GM12878 (cell line): ENCODE data around the gene AP4B1. TPM values are rescaled to one million over a fixed set of nuclear protein-coding genes. Genes with fewer than 3 reads are reported as not detected.

Source experiments
- ATAC-seq: fragments of 200-7000 bp; cut with Tn5 transposase; 3 replicates; pipeline ENCODE4 v1.9.1; 2020; ENCODE audit warnings: mild to moderate bottlenecking, moderate library complexity
- BruUV-seq: library from RNA; stranded (reverse); fragments of 400-500 nt; replicated peaks from 2 replicates; lab custom pipeline; 2021; lab: Mats Ljungman, UMichigan
- CTCF ChIA-PET: fragments of 300-600 bp; sonication (Branson Sonifier 250); formaldehyde crosslinking; extraction: SDS; loops from one replicate; lab custom pipeline; 2021; ENCODE audit warnings: inconsistent platforms; lab: Yijun Ruan, JAX
- POLR2A ChIA-PET: fragments of 350-600 bp; formaldehyde crosslinking; extraction: SDS; loops from one replicate; lab custom pipeline; 2021; ENCODE audit warnings: inconsistent platforms; lab: Charles Lee
- RAD21 ChIA-PET: fragments of 300-600 bp; sonication (Branson Sonifier 250); formaldehyde crosslinking; loops from one replicate; lab custom pipeline; 2023; ENCODE audit warnings: antibody characterized with exemption; ENCODE audit not compliant: unreplicated experiment; lab: Charles Lee
- SMC1A ChIA-PET: fragments of 300-600 bp; sonication (Branson Sonifier 250); formaldehyde crosslinking; loops from one replicate; lab custom pipeline; 2023; ENCODE audit not compliant: unreplicated experiment, uncharacterized antibody; lab: Charles Lee
- DNase-seq: peaks from one replicate; pipeline ENCODE4 v3.0.0-alpha.2; 2011; ENCODE audit warnings: low read depth, low spot score
- FAIRE-seq: peaks from 3 replicates; lab custom pipeline; 2011; peaks lifted over from hg19 to GRCh38; lab: Jason Lieb, UNC
- H2AFZ ChIP-seq: 2 replicates; pipeline ENCODE4 v1.6.0; 2011; ENCODE audit warnings: low read depth, low read length, control low read depth; ENCODE audit not compliant: control insufficient read depth
- H3K27ac ChIP-seq: 2 replicates; pipeline ENCODE4 v1.5.1; 2011; ENCODE audit warnings: control low read depth; ENCODE audit not compliant: control insufficient read depth, insufficient read depth
- H3K27me3 ChIP-seq, 2 experiments: replicated peaks in 1 of 2; 2 replicates each; pipeline versions ENCODE4 v1.6.0 to v1.6.1; 2011; ENCODE audit warnings: low read length in 1 of 2; ENCODE audit not compliant: control insufficient read depth in 2 of 2, insufficient read depth in 2 of 2
- H3K36me3 ChIP-seq, 2 experiments: 2 replicates each; pipeline ENCODE4 v1.5.1; 2011; ENCODE audit warnings: low read length in 1 of 2; ENCODE audit not compliant: control insufficient read depth in 2 of 2, insufficient read depth in 2 of 2
- H3K4me1 ChIP-seq: 2 replicates; pipeline ENCODE4 v1.6.1; 2011; ENCODE audit warnings: mild to moderate bottlenecking, low read length, moderate library complexity, mixed read lengths; ENCODE audit not compliant: control insufficient read depth, insufficient read depth
- H3K4me2 ChIP-seq: 2 replicates; pipeline ENCODE4 v1.6.0; 2011; ENCODE audit warnings: control low read depth; ENCODE audit not compliant: control insufficient read depth, insufficient read depth
- H3K4me3 ChIP-seq: fragments of 200-600 bp; sonication (generic); 2 replicates; pipeline ENCODE4 v1.5.1; 2016
- H3K79me2 ChIP-seq: 2 replicates; pipeline ENCODE4 v1.6.0; 2011; ENCODE audit warnings: low read length; ENCODE audit not compliant: control insufficient read depth, insufficient read depth
- H3K9ac ChIP-seq: 2 replicates; pipeline ENCODE4 v1.8.0; 2011; ENCODE audit warnings: low read length, control low read depth, mixed read lengths; ENCODE audit not compliant: control insufficient read depth, insufficient read depth
- H3K9me3 ChIP-seq: replicated peaks from 3 replicates; pipeline ENCODE4 v1.5.1; 2011; ENCODE audit warnings: mild to moderate bottlenecking, low read length; ENCODE audit not compliant: control insufficient read depth, insufficient read depth
- H4K20me1 ChIP-seq: 2 replicates; pipeline ENCODE4 v1.6.0; 2011; ENCODE audit not compliant: control insufficient read depth, insufficient read depth
- BHLHE40 ChIP-seq, 2 experiments: fragments of 450-650 bp in 1 of 2; IDR thresholded peaks; 2 replicates each; pipeline ENCODE4 v1.6.1; 2011 to 2017; ENCODE audit warnings: low read depth in 2 of 2, borderline replicate concordance in 1 of 2, improper control_type of control experiment in 1 of 2, low read length in 1 of 2, mild to moderate bottlenecking in 1 of 2
- BRCA1 ChIP-seq: IDR thresholded peaks from 2 replicates; pipeline ENCODE4 v1.6.1; 2011; ENCODE audit warnings: low read depth, low read length, improper control_type of control experiment
- CTCF ChIP-seq, 3 experiments: IDR thresholded peaks in 2 of 3; conservative IDR thresholded peaks in 1 of 3; 2 replicates each; pipeline ENCODE4 v1.5.1; 2011; ENCODE audit warnings: low read depth in 3 of 3, low read length in 3 of 3, mild to moderate bottlenecking in 3 of 3, control low read depth in 2 of 3, moderate library complexity in 2 of 3, inconsistent platforms in 1 of 3, mixed read lengths in 1 of 3; ENCODE audit not compliant: control insufficient read depth in 2 of 3, insufficient read depth in 1 of 3; ENCODE audit errors: extremely low read depth in 1 of 3
- FOS ChIP-seq: IDR thresholded peaks from 3 replicates; pipeline ENCODE4 v1.6.1; 2011; ENCODE audit warnings: borderline replicate concordance; ENCODE audit not compliant: insufficient read length; ENCODE audit errors: extremely low read depth
- HCFC1 ChIP-seq: fragments of 150-350 bp; IDR thresholded peaks from 2 replicates; pipeline ENCODE4 v1.6.1; 2014; ENCODE audit warnings: low read length
- HDAC2 ChIP-seq: fragments of 200-600 bp; sonication (generic); IDR thresholded peaks from 2 replicates; pipeline ENCODE4 v1.6.1; 2017
- IRF4 ChIP-seq: IDR thresholded peaks from 2 replicates; pipeline ENCODE4 v1.6.1; 2011; ENCODE audit warnings: low read depth, low read length
- NFXL1 ChIP-seq: fragments of 450-650 bp; IDR thresholded peaks from 2 replicates; pipeline ENCODE4 v1.6.1; 2017; ENCODE audit warnings: antibody characterized with exemption, mild to moderate bottlenecking, borderline replicate concordance
- PML ChIP-seq: IDR thresholded peaks from 2 replicates; pipeline ENCODE4 v1.6.1; 2012; ENCODE audit warnings: low read length, inconsistent platforms
- POLR2AphosphoS2 ChIP-seq: IDR thresholded peaks from 2 replicates; pipeline ENCODE4 v1.6.1; 2011; ENCODE audit warnings: low read depth, mild to moderate bottlenecking, low read length, improper control_type of control experiment, moderate library complexity
- RB1 ChIP-seq: fragments of 450-650 bp; formaldehyde crosslinking; IDR thresholded peaks from 2 replicates; pipeline ENCODE4 v1.6.1; 2017; ENCODE audit warnings: mild to moderate bottlenecking, borderline replicate concordance
- RELA ChIP-seq: fragments of 450-650 bp; IDR thresholded peaks from 2 replicates; pipeline ENCODE4 v1.8.0; 2014; ENCODE audit warnings: borderline replicate concordance; ENCODE audit not compliant: partially characterized antibody
- REST ChIP-seq: IDR thresholded peaks from 2 replicates; pipeline ENCODE4 v1.6.1; 2012; ENCODE audit warnings: mild to moderate bottlenecking, low read depth, low read length
- STAT3 ChIP-seq: IDR thresholded peaks from 2 replicates; pipeline ENCODE4 v1.6.1; 2011; ENCODE audit warnings: low read depth, low read length, improper control_type of control experiment
- TCF12 ChIP-seq: IDR thresholded peaks from 2 replicates; pipeline ENCODE4 v1.6.1; 2011; ENCODE audit warnings: low read depth, mild to moderate bottlenecking, low read length
- TCF3 ChIP-seq: IDR thresholded peaks from 2 replicates; pipeline ENCODE4 v1.6.1; 2012; ENCODE audit warnings: low read depth, mild to moderate bottlenecking, low read length, borderline replicate concordance; ENCODE audit not compliant: insufficient read depth
- ZBED1 ChIP-seq: IDR thresholded peaks from 2 replicates; pipeline ENCODE4 v1.6.1; 2016; ENCODE audit warnings: borderline replicate concordance
- WGBS: methylation state at CpG from one replicate; pipeline ENCODE4 v1.1.6; 2016; ENCODE audit warnings: low lambda C conversion rate; ENCODE audit not compliant: insufficient replicate concordance, insufficient coverage; ENCODE audit errors: missing lambda C conversion rate; 5-methylcytosine and 5-hydroxymethylcytosine counted together
- in situ Hi-C: fragments of 300-500 bp; cut with MboI; formaldehyde crosslinking; loops from 9 replicates; pipeline ENCODE4 v1.14.3; 2018; ENCODE audit warnings: mixed read lengths
- intact Hi-C: fragments of 100-400 bp; cut with micrococcal nuclease; formaldehyde crosslinking; loops from one replicate; pipeline ENCODE4 v1.14.2; 2022; ENCODE audit not compliant: unreplicated experiment
- polyA plus RNA-seq, 11 experiments: library from polyadenylated mRNA; depleted of rRNA in 4 of 11; unstranded in 6 of 11; stranded (reverse) in 5 of 11; fragments of >200 nt; fragmentation: Nextera tagmentation in 4 of 11; fragmentation: Illumina TruSeq in 1 of 11; extraction: Ambion mirVana in 4 of 11; extraction: Trizol in 1 of 11; gene quantifications; 1 replicate in 1 of 11; 2 replicates in 10 of 11; pipeline versions ENCODE4 v1.2.1 to v1.2.3, GENCODE V29; 2011 to 2016; ENCODE audit warnings: inconsistent platforms in 2 of 11, missing spikeins in 2 of 11, low read depth in 1 of 11
- total RNA-seq, 4 experiments: library from RNA; depleted of rRNA in 3 of 4; stranded (reverse); fragments of >200 nt in 3 of 4; fragmentation: Illumina TruSeq in 1 of 4; extraction: Trizol in 1 of 4; gene quantifications; 2 replicates each; pipeline versions ENCODE4 v1.2.1 to v1.2.3, GENCODE V29; 2013 to 2021
- TF ChIP-seq, protein P1 (sequence below): fragments of 450-650 bp; IDR thresholded peaks from 2 replicates; pipeline ENCODE4 v1.6.1; 2017; ENCODE audit warnings: borderline replicate concordance

The AP4B1 gene
- total and polyA plus RNA-seq, 10 of the 15 experiments (the other 5 are each of a cell fraction or from before 2014, with no cell fraction given) = 27.2 to 61.0 (median 33.0) TPM

- ChIA-PET RAD21 (no interaction called here), POLR2A (no interaction called here), CTCF (no interaction called here), SMC1A (interaction anchor here (1.6 kb wide), 1 partner anchor 88 kb away, joined by 3 read pairs; no protein-coding TSS in a partner anchor)
- no peak for DNase-seq
- intact Hi-C loops = no loop called here
- H3K9me3 ChIP-seq = no peaks in the 10 kb centered on the region
- no peak for ATAC-seq
- no peaks in the 10 kb centered on the region for H3K36me3 ChIP-seq
- no peak overlapping the region for H3K4me2 ChIP-seq
- in situ Hi-C loops = no loop called here
- H3K4me3 ChIP-seq = no peak overlapping the region
- H3K27me3 ChIP-seq = no peaks in the 10 kb centered on the region
- 71% methylated on average over 4 of the region's 4 CpGs for WGBS
- no peak overlapping the region for H2AFZ ChIP-seq
- H3K27ac ChIP-seq = no peak overlapping the region
- peaks cover 4% of the 10 kb centered on the region for H3K4me1 ChIP-seq
- H3K9ac ChIP-seq = no peak overlapping the region
- no peak for FAIRE-seq
- H3K79me2 ChIP-seq = no peaks in the 10 kb centered on the region
- no TSS peak for BruUV-seq
- no peaks in the 10 kb centered on the region for H4K20me1 ChIP-seq
- TF ChIP-seq STAT3 (no peak), BRCA1 (no peak), NFXL1 (no peak), POLR2AphosphoS2 (no peak), BHLHE40 (IDR thresholded peaks at IDR 0.05; ENCODE audit: borderline replicate concordance in 1 of 2, low read depth in 2 of 2, low read length in 1 of 2) (no peak), IRF4 (no peak), RELA (no peak), REST (no peak), TCF12 (no peak), ZBED1 (no peak), HDAC2 (no peak), HCFC1 (no peak), CTCF (IDR thresholded peaks at IDR 0.05 in 2 of 3, conservative IDR thresholded peaks at IDR 0.05 in 1 of 3; ENCODE audit: control insufficient read depth in 2 of 3, extremely low read depth in 1 of 3, insufficient read depth in 1 of 3, low read depth in 3 of 3, low read length in 3 of 3) (no peak), RB1 (no peak), PML (no peak), FOS (no peak), TCF3 (no peak)
- TF ChIP-seq, protein P1, sequence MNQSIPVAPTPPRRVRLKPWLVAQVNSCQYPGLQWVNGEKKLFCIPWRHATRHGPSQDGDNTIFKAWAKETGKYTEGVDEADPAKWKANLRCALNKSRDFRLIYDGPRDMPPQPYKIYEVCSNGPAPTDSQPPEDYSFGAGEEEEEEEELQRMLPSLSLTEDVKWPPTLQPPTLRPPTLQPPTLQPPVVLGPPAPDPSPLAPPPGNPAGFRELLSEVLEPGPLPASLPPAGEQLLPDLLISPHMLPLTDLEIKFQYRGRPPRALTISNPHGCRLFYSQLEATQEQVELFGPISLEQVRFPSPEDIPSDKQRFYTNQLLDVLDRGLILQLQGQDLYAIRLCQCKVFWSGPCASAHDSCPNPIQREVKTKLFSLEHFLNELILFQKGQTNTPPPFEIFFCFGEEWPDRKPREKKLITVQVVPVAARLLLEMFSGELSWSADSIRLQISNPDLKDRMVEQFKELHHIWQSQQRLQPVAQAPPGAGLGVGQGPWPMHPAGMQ = no peak
Observed at GRCh38 chr1:113922957-113923356, 18.4 kb upstream of the AP4B1 start.
